OCI-LY3 (cell line): ENCODE data around the gene LRRC17.

Experiments used
- EZH2phosphoT487 ChIP-seq: fragments of 200-600 bp; shearing (Covaris generic); IDR thresholded peaks from 2 replicates; pipeline ENCODE4 v1.6.1; 2018; ENCODE audit warnings: antibody characterized with exemption, mixed run types, low read depth
- TF ChIP-seq, protein P1 (sequence below): fragments of 200-600, 300-600 bp; sonication (generic); IDR thresholded peaks from 2 replicates; pipeline ENCODE4 v1.5.1; 2014; ENCODE audit warnings: antibody characterized with exemption, low read length, low read depth

DNA sequence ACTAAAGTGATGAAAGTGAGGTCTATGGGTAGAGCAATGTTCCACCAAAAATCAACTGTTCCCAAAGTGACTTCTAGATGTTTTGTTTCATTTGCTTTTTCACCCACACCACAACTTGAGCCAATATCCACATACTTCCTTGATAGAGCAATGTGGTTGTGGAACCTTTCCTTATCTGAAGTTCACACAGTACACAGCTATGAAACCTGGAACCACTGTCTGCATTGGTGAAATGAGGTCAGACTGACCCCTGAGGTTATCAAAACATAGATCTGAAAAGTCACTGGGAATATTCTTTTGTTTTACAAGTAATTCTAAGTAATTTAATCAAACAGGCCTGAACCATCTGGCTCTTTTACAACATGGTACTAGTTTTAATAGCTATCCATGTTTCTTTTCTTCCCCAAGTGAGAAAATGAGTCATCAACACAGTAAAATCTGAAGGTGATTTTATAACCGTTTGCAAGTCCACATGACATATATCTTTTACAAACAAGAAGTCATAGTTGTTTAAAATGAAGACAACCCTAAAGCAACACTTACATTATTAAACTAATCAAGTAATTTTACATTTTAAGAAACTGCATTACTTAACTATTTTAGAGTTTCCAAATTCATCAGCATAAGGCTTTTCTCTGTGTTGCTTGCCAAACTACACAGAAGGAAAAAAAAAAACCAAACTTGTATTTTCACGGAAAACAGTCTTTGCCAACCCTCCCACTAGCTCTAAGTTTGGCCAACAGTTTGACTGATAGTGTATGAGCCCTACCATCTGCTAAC, 80.3 kb downstream of the LRRC17 start:
- TF ChIP-seq, protein P1, sequence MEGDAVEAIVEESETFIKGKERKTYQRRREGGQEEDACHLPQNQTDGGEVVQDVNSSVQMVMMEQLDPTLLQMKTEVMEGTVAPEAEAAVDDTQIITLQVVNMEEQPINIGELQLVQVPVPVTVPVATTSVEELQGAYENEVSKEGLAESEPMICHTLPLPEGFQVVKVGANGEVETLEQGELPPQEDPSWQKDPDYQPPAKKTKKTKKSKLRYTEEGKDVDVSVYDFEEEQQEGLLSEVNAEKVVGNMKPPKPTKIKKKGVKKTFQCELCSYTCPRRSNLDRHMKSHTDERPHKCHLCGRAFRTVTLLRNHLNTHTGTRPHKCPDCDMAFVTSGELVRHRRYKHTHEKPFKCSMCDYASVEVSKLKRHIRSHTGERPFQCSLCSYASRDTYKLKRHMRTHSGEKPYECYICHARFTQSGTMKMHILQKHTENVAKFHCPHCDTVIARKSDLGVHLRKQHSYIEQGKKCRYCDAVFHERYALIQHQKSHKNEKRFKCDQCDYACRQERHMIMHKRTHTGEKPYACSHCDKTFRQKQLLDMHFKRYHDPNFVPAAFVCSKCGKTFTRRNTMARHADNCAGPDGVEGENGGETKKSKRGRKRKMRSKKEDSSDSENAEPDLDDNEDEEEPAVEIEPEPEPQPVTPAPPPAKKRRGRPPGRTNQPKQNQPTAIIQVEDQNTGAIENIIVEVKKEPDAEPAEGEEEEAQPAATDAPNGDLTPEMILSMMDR = no peak
- no peak for TF ChIP-seq EZH2phosphoT487
